Sigmoid colon (tissue), 4 donors: ENCODE measurements around the gene SMAD9.

Experiments used
- POLR2A ChIP-seq, 2 donors: fragments of 450-650 bp; IDR thresholded peaks; one replicate each; pipeline ENCODE4 v1.6.1; 2016; ENCODE audit warnings: antibody characterized with exemption in 2 of 2, mild to moderate bottlenecking in 2 of 2, moderate library complexity in 2 of 2
- POLR2AphosphoS5 ChIP-seq, 4 donors: sonication (generic); formaldehyde crosslinking; IDR thresholded peaks; one replicate each; pipeline ENCODE4 v1.6.1; 2017; ENCODE audit warnings: antibody characterized with exemption in 4 of 4

DNA sequence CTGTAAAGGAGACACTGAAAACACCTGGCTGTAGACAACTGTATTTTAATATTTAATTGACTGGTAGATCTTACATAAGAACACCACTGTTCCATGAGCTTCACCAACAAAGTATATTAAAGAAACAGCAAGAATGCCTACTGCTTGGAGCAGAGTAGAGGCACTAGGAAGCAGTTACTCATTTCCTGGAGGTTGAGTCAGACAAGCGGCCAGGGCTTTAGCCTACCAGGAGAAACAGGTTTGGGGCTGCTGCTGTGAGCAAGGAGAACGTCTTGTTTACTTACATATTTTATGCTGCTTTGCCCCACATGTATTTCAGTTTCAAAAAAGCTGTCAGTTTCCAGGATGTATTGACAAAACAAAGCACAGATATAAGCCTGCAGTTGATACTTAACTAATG lies 45.7 kb upstream of the SMAD9 start:
- no peak for TF ChIP-seq POLR2AphosphoS5 (IDR thresholded peaks at IDR 0.05)
- no peak for TF ChIP-seq POLR2A (IDR thresholded peaks at IDR 0.05)
